CD4-positive, alpha-beta T cell (primary cell): ENCODE measurements around the gene ALG9. TPM values are rescaled to one million over a fixed set of nuclear protein-coding genes. Genes with fewer than 3 reads are reported as not detected.

ENCODE experiments used
- ATAC-seq: fragments of 200-7000 bp; cut with Tn5 transposase; one replicate; pipeline ENCODE4 v1.10.0; 2022; ENCODE audit warnings: mild to moderate bottlenecking; ENCODE audit not compliant: poor library complexity
- CTCF ChIA-PET: fragments of 350-600 bp; sonication (Branson Sonifier 250); formaldehyde crosslinking; loops from one replicate; lab custom pipeline; 2021; ENCODE audit warnings: antibody characterized with exemption, inconsistent platforms; lab: Charles Lee
- POLR2A ChIA-PET: fragments of 350-600 bp; sonication (Branson Sonifier 250); formaldehyde crosslinking; loops from one replicate; lab custom pipeline; 2021; ENCODE audit warnings: antibody characterized with exemption, inconsistent platforms; lab: Charles Lee
- DNase-seq, 14 experiments: peaks; one replicate each; pipeline ENCODE4 v3.0.0-alpha.2; 2013 to 2020; ENCODE audit warnings: mixed read lengths in 2 of 14
- H3K27ac ChIP-seq, 2 donors: one replicate each; pipeline versions ENCODE4 v1.5.1 to v1.7.0; 2013; ENCODE audit warnings: low read length in 2 of 2, low read depth in 1 of 2, mild to moderate bottlenecking in 1 of 2
- H3K27me3 ChIP-seq, 2 experiments: 1 replicate in 1 of 2; 2 replicates in 1 of 2; pipeline versions ENCODE4 v1.6.1 to v1.7.0; 2013; ENCODE audit warnings: low read length in 2 of 2, control low read depth in 1 of 2, mild to moderate bottlenecking in 1 of 2, moderate library complexity in 1 of 2; ENCODE audit not compliant: insufficient read depth in 2 of 2, control insufficient read depth in 1 of 2
- H3K36me3 ChIP-seq: one replicate; pipeline ENCODE4 v1.6.1; 2013; ENCODE audit warnings: low read length, control low read depth; ENCODE audit not compliant: insufficient read depth
- H3K4me1 ChIP-seq: one replicate; pipeline ENCODE4 v1.6.1; 2013; ENCODE audit warnings: low read length, control low read depth; ENCODE audit not compliant: insufficient read depth
- H3K4me3 ChIP-seq: one replicate; pipeline ENCODE4 v1.5.1; 2013; ENCODE audit warnings: mild to moderate bottlenecking, low read length, moderate library complexity
- H3K9me3 ChIP-seq, 2 experiments: 1 replicate in 1 of 2; 2 replicates in 1 of 2; pipeline versions ENCODE4 v1.6.1 to v1.7.0; 2013; ENCODE audit warnings: low read length in 2 of 2, mild to moderate bottlenecking in 2 of 2, control low read depth in 1 of 2, moderate library complexity in 1 of 2; ENCODE audit not compliant: control insufficient read depth in 1 of 2, insufficient read depth in 1 of 2
- H3K27ac Mint-ChIP-seq: one replicate; pipeline ENCODE4 v1.8.0; 2020; ENCODE audit warnings: mixed read lengths
- H3K27me3 Mint-ChIP-seq: one replicate; pipeline ENCODE4 v1.8.0; 2021; ENCODE audit warnings: mixed read lengths
- H3K36me3 Mint-ChIP-seq: one replicate; pipeline ENCODE4 v1.8.0; 2021; ENCODE audit warnings: low read depth, mixed read lengths
- H3K4me1 Mint-ChIP-seq: one replicate; pipeline ENCODE4 v1.8.0; 2021; ENCODE audit warnings: low read depth, mixed read lengths
- H3K4me3 Mint-ChIP-seq: one replicate; pipeline ENCODE4 v1.8.0; 2020; ENCODE audit warnings: mild to moderate bottlenecking, mixed read lengths
- H3K9me3 Mint-ChIP-seq: one replicate; pipeline ENCODE4 v1.8.0; 2020; ENCODE audit warnings: mixed read lengths
- intact Hi-C, 2 experiments: fragments of 100-400 bp; cut with DNase I in 1 of 2; cut with micrococcal nuclease in 1 of 2; formaldehyde crosslinking; loops; one replicate each; pipeline versions ENCODE4 v1.15.1 to v1.9.0; 2023 to 2025; cut with DNase I, micrococcal nuclease
- total RNA-seq, 174 experiments: library from RNA in 2 of 174; stranded (reverse) in 2 of 174; gene quantifications; one replicate each; pipeline ENCODE4 v1.2.3 and lab custom pipeline; 2021 to 2026
- TF ChIP-seq, protein P1 (sequence below): fragments of 200-600 bp; IDR thresholded peaks from one replicate; pipeline ENCODE4 v1.8.0; 2022; ENCODE audit warnings: antibody characterized with exemption, mild to moderate bottlenecking

The ALG9 gene
- total RNA-seq, 2 experiments from 2014 or later = 31.1 to 33.4 TPM

DNA sequence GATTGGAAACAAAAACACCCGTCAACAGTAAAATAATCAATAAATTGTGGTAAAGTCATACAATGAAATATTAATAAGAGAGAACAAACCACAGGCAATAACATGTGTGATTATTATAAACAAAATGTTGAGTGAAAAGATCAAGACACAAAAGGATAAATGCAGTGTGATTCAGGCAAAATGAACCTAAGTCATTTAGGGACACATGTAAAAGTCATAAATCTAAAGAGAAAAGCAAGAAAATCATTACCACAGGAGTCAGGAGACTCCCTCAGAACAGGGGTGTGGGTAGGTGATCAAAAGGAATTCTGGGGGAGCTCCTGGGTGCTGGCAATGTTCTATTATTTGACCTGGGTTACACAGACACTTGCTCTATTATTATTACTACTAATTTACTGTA lies 57.3 kb downstream of the ALG9 start:
- no peaks in the 10 kb centered on the region for H3K9me3 ChIP-seq
- no peak overlapping the region for H3K4me3 ChIP-seq
- TF ChIP-seq, protein P1, sequence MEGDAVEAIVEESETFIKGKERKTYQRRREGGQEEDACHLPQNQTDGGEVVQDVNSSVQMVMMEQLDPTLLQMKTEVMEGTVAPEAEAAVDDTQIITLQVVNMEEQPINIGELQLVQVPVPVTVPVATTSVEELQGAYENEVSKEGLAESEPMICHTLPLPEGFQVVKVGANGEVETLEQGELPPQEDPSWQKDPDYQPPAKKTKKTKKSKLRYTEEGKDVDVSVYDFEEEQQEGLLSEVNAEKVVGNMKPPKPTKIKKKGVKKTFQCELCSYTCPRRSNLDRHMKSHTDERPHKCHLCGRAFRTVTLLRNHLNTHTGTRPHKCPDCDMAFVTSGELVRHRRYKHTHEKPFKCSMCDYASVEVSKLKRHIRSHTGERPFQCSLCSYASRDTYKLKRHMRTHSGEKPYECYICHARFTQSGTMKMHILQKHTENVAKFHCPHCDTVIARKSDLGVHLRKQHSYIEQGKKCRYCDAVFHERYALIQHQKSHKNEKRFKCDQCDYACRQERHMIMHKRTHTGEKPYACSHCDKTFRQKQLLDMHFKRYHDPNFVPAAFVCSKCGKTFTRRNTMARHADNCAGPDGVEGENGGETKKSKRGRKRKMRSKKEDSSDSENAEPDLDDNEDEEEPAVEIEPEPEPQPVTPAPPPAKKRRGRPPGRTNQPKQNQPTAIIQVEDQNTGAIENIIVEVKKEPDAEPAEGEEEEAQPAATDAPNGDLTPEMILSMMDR = no peak
- no peak overlapping the region for H3K27ac ChIP-seq
- ChIA-PET POLR2A (no interaction called here), CTCF (no interaction called here)
- H3K36me3 ChIP-seq = peaks cover 29% of the 10 kb centered on the region
- Mint-ChIP-seq H3K4me1 (no peaks in the 10 kb centered on the region), H3K36me3 (peaks cover 54% of the 10 kb centered on the region), H3K27me3 (no peaks in the 10 kb centered on the region), H3K27ac (no peak overlapping the region), H3K9me3 (no peaks in the 10 kb centered on the region), H3K4me3 (no peak overlapping the region)
- no peak for DNase-seq
- ATAC-seq = no peak
- no peaks in the 10 kb centered on the region for H3K27me3 ChIP-seq
- no peaks in the 10 kb centered on the region for H3K4me1 ChIP-seq
- intact Hi-C loops = no loop called here

DNA sequence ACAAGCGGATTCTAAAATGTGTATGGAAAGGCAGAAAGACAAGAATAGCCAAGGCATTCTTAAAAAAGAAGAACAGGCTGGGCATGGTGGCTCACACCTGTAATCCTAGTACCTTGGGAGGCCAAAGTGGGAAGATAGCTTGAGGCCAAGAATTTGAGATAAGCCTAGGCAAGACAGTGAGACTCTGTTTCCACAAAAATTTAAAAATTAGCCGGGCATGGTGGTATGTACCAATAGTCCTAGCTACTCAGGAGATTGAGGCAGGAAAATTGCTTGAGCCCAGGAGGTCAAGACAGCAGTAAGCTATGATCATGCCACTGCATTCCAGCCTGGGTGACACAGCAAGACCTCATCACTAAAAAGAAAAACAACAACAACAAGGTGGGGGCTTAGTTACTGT lies 59.2 kb downstream of the ALG9 start:
- intact Hi-C loops = no loop called here
- no peaks in the 10 kb centered on the region for H3K27me3 ChIP-seq
- H3K4me1 ChIP-seq = no peaks in the 10 kb centered on the region
- CTCF ChIA-PET = no interaction called here
- POLR2A ChIA-PET = interaction anchor here (0.5 kb wide), 1 partner anchor 32 kb away, joined by 4 read pairs; no protein-coding TSS in a partner anchor
- H3K27me3 Mint-ChIP-seq = no peaks in the 10 kb centered on the region
- no peak overlapping the region for H3K27ac Mint-ChIP-seq
- TF ChIP-seq, protein P1 = no peak
- H3K27ac ChIP-seq = no peak overlapping the region
- ATAC-seq = no peak
- H3K4me3 Mint-ChIP-seq = no peak overlapping the region
- peaks cover 42% of the 10 kb centered on the region for H3K36me3 ChIP-seq
- DNase-seq = no peak
- H3K4me3 ChIP-seq = no peak overlapping the region
- H3K4me1 Mint-ChIP-seq = no peaks in the 10 kb centered on the region
- H3K36me3 Mint-ChIP-seq = peaks cover 58% of the 10 kb centered on the region
- no peaks in the 10 kb centered on the region for H3K9me3 ChIP-seq
- H3K9me3 Mint-ChIP-seq = no peaks in the 10 kb centered on the region

DNA sequence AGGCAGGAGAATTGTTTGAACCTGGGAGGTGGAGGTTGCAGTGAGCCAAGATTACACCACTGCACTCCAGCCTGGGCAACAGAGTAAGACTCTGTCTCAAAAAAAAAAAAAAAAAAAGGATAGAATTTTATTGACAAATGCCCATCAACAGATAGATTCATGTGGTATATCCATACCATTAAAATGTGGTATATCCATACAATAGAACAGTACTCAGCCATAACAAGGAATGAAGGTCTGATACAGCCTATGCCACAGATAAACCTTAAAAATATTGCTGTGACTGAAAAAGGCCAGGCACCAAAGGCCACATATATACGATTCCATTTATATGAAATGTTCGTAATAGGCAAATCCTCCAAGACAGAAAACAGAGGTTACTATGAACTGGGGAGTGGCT lies 59.9 kb downstream of the ALG9 start:
- H3K4me3 Mint-ChIP-seq = no peak overlapping the region
- TF ChIP-seq, protein P1 = no peak
- H3K4me1 Mint-ChIP-seq = no peaks in the 10 kb centered on the region
- H3K27ac ChIP-seq = no peak overlapping the region
- no peaks in the 10 kb centered on the region for H3K9me3 Mint-ChIP-seq
- DNase-seq (no peak), ATAC-seq (no peak)
- intact Hi-C loops = no loop called here
- CTCF ChIA-PET = no interaction called here
- H3K36me3 Mint-ChIP-seq = peaks cover 59% of the 10 kb centered on the region
- H3K27ac Mint-ChIP-seq = no peak overlapping the region
- peaks cover 42% of the 10 kb centered on the region for H3K36me3 ChIP-seq
- H3K9me3 ChIP-seq = no peaks in the 10 kb centered on the region
- H3K27me3 Mint-ChIP-seq = no peaks in the 10 kb centered on the region
- H3K4me1 ChIP-seq = no peaks in the 10 kb centered on the region
- H3K27me3 ChIP-seq = no peaks in the 10 kb centered on the region
- H3K4me3 ChIP-seq = no peak overlapping the region
- POLR2A ChIA-PET = no interaction called here
